GM10266 (cell line): Measurements from ENCODE around the gene PIP5K1B.

Experiments used
- DNase-seq: peaks from one replicate; pipeline ENCODE4 v3.0.0; 2012; ENCODE audit errors: extremely low spot score
- CTCF ChIP-seq: IDR thresholded peaks from 2 replicates; pipeline ENCODE4 v1.5.1; 2012; ENCODE audit warnings: mild to moderate bottlenecking, low read depth; ENCODE audit not compliant: control insufficient read depth, insufficient read depth; ENCODE audit errors: missing control alignments

Gene PIP5K1B

GRCh38 chr9:68967800-68968199, 262.8 kb downstream of the PIP5K1B start:
- no peak for TF ChIP-seq CTCF
- DNase-seq, result no peak

- no peak for TF ChIP-seq CTCF
- DNase-seq, result no peak
Observed at GRCh38 chr9:68969538-68969937, 264.5 kb downstream of the PIP5K1B start.

- TF ChIP-seq CTCF, result no peak
- DNase-seq, result no peak
Observed at GRCh38 chr9:68970151-68970550, 265.1 kb downstream of the PIP5K1B start.

- TF ChIP-seq CTCF, result no peak
- DNase-seq, result no peak
Observed at GRCh38 chr9:68973619-68974018, 268.6 kb downstream of the PIP5K1B start.

- DNase-seq, result peak; percentile 55
- no peak for TF ChIP-seq CTCF
Observed at GRCh38 chr9:68974431-68974830, 269.4 kb downstream of the PIP5K1B start.

GRCh38 chr9:68974901-68975300, 269.9 kb downstream of the PIP5K1B start:
- DNase-seq, result no peak
- no peak for TF ChIP-seq CTCF

GRCh38 chr9:68975365-68976043, 270.5 kb downstream of the PIP5K1B start:
- no peak for TF ChIP-seq CTCF
- no peak for DNase-seq
